Central memory CD4-positive, alpha-beta T cell (primary cell): Measurements from ENCODE around the gene CPNE2.
"Not testable (repeated sequence)": the region's sequence is repeated elsewhere in the genome, so short reads cannot be mapped to it uniquely, and the experiment has no call there.

ENCODE experiments used
- DNase-seq: peaks from one replicate; pipeline ENCODE4 v3.0.0; 2022

CPNE2 gene

GRCh38 chr16:57099965-57100364, 7.6 kb downstream of the CPNE2 start:
- DNase-seq = not testable (repeated sequence)

GRCh38 chr16:57100445-57100844, 8.1 kb downstream of the CPNE2 start:
- no peak for DNase-seq

GRCh38 chr16:57102888-57103851, 10.8 kb downstream of the CPNE2 start:
- no peak for DNase-seq

GRCh38 chr16:57104706-57105105, 12.3 kb downstream of the CPNE2 start:
- no peak for DNase-seq

- DNase-seq = no peak
Observed at GRCh38 chr16:57105184-57105583, 12.8 kb downstream of the CPNE2 start.

- no peak for DNase-seq
Observed at GRCh38 chr16:57106767-57107166, 14.4 kb downstream of the CPNE2 start.

- DNase-seq = no peak
Observed at GRCh38 chr16:57107321-57107922, 15.0 kb downstream of the CPNE2 start.

GRCh38 chr16:57108432-57108831, 16.0 kb downstream of the CPNE2 start:
- DNase-seq = no peak

GRCh38 chr16:57109259-57110105, 17.1 kb downstream of the CPNE2 start:
- DNase-seq = not testable (repeated sequence)

- no peak for DNase-seq
Observed at GRCh38 chr16:57110937-57111336, 18.6 kb downstream of the CPNE2 start.

GRCh38 chr16:57111420-57111819, 19.0 kb downstream of the CPNE2 start:
- DNase-seq = no peak

GRCh38 chr16:57112403-57113041, 20.1 kb downstream of the CPNE2 start:
- DNase-seq = no peak

- no peak for DNase-seq
Observed at GRCh38 chr16:57113042-57113453, 20.7 kb downstream of the CPNE2 start.

- no peak for DNase-seq
Observed at GRCh38 chr16:57113664-57114063, 21.3 kb downstream of the CPNE2 start.

- no peak for DNase-seq
Observed at GRCh38 chr16:57115168-57115513, 22.8 kb downstream of the CPNE2 start.

- no peak for DNase-seq
Observed at GRCh38 chr16:57115514-57116182, 23.3 kb downstream of the CPNE2 start.

GRCh38 chr16:57118461-57119084, 26.2 kb downstream of the CPNE2 start:
- no peak for DNase-seq

GRCh38 chr16:57123216-57123973, 31.0 kb downstream of the CPNE2 start:
- DNase-seq = no peak

- DNase-seq = no peak
Observed at GRCh38 chr16:57123974-57124674, 31.7 kb downstream of the CPNE2 start.

- DNase-seq = no peak
Observed at GRCh38 chr16:57125376-57125775, 33.0 kb downstream of the CPNE2 start.
